Keratinocyte (primary cell): Measurements from ENCODE around the gene NFATC2.

ENCODE experiments used
- CTCF ChIP-seq, 3 experiments: IDR thresholded peaks in 1 of 3; conservative IDR thresholded peaks in 1 of 3; optimal IDR thresholded peaks in 1 of 3; 2 replicates in 2 of 3; 3 replicates in 1 of 3; pipeline versions ENCODE3 to v1.5.1; 2011; ENCODE audit warnings: low read length in 3 of 3, mild to moderate bottlenecking in 3 of 3, moderate library complexity in 2 of 3, control low read depth in 1 of 3, inconsistent platforms in 1 of 3; ENCODE audit not compliant: insufficient read depth in 2 of 3; ENCODE audit errors: extremely low read depth in 1 of 3
- EZH2 ChIP-seq: IDR thresholded peaks from one replicate; pipeline ENCODE4 v1.6.1; 2012; ENCODE audit warnings: inconsistent platforms, mild to moderate bottlenecking, low read length, moderate library complexity

GRCh38 chr20:51440589-51440988 lies 101.9 kb downstream of the NFATC2 start:
- no peak for TF ChIP-seq EZH2
- TF ChIP-seq CTCF (optimal IDR thresholded peaks at IDR 0.05 in 1 of 3, IDR thresholded peaks at IDR 0.05 in 1 of 3, conservative IDR thresholded peaks at IDR 0.05 in 1 of 3; ENCODE audit: extremely low read depth in 1 of 3, insufficient read depth in 2 of 3, low read length in 3 of 3): no peak
